ENCODE data around the gene MEGF9. TPM values are rescaled to one million over a fixed set of nuclear protein-coding genes. Genes with fewer than 3 reads are reported as not detected.

MEGF9 gene
- polyA plus RNA-seq, 1 of the 3 experiments (the other 2 are of a cell fraction) = 1.8 TPM

DNA sequence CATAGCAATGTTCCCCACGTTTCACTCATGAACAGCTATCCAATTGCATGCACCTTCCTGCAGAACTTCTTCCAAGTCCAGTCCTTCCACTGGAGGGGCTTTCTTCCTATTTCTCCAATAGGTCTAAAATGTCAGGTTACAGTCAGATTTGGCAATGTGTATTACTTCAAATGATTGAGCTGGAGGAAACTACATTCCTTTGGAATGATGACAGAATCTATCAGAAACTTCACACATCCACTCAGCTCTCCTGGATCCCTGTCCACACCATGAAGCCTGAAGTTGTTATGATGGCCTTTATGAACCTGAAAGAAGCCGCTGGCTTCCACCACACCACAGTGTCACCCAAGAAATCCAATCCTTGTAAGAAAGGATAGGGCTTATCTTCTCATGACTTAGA, 46.7 kb upstream of the MEGF9 start:
- no peaks in the 10 kb centered on the region for H3K9me3 ChIP-seq
- POLR2A ChIA-PET = no interaction called here
- H4K20me1 ChIP-seq (ENCODE audit: insufficient read depth) = no peaks in the 10 kb centered on the region
- CTCF ChIA-PET = interaction anchor here (1.1 to 1.5 kb wide), 2 partner anchors 141 to 299 kb away, joined by 3 to 8 read pairs; no protein-coding TSS in a partner anchor
- H3K9ac ChIP-seq = no peak overlapping the region
- DNase-seq = no peak
- no peak overlapping the region for H3K4me2 ChIP-seq
- peaks cover 21 to 53% of the 10 kb centered on the region in 2 experiments for H3K36me3 ChIP-seq (replicated peaks in 1 of 2; ENCODE audit: control insufficient read depth in 1 of 2, insufficient read depth in 2 of 2, low read length in 1 of 2)
- no peak overlapping the region for H2AFZ ChIP-seq (ENCODE audit: low read depth)
- no peak overlapping the region for H3K27ac ChIP-seq (ENCODE audit: low read depth in 2 of 2, low read length in 1 of 2)
- H3K27me3 ChIP-seq (ENCODE audit: insufficient read depth) = no peaks in the 10 kb centered on the region
- H3K79me2 ChIP-seq (ENCODE audit: insufficient read depth) = no peaks in the 10 kb centered on the region
- peaks cover 23% of the 10 kb centered on the region for H3F3A ChIP-seq (replicated peaks; ENCODE audit: insufficient read depth)
- H3K4me1 ChIP-seq (ENCODE audit: control insufficient read depth in 1 of 2, insufficient read depth in 2 of 2, low read depth in 1 of 2, low read length in 1 of 2) = peaks cover 0 to 8% of the 10 kb centered on the region in 2 experiments; a peak in 1 of 4 replicates
- no peaks in the 10 kb centered on the region for H3K9me2 ChIP-seq
- TF ChIP-seq RFX5 (IDR thresholded peaks at IDR 0.05; ENCODE audit: low read length) (no peak), CHD2 (IDR thresholded peaks at IDR 0.05; ENCODE audit: low read length, partially characterized antibody) (no peak), PBX3 (IDR thresholded peaks at IDR 0.05) (no peak), ELF1 (IDR thresholded peaks at IDR 0.05) (no peak), USF1 (IDR thresholded peaks at IDR 0.05; ENCODE audit: borderline replicate concordance, low read depth) (no peak), RXRA (IDR thresholded peaks at IDR 0.05; ENCODE audit: borderline replicate concordance, low read depth) (no peak), TCF12 (IDR thresholded peaks at IDR 0.05) (no peak), EZH2phosphoT487 (IDR thresholded peaks at IDR 0.05; ENCODE audit: borderline replicate concordance, low read depth) (no peak), SMC3 (IDR thresholded peaks at IDR 0.05; ENCODE audit: low read depth, low read length) (no peak), TAF1 (IDR thresholded peaks at IDR 0.05; ENCODE audit: borderline replicate concordance, low read depth, low read length) (no peak), MXI1 (IDR thresholded peaks at IDR 0.05; ENCODE audit: low read depth, low read length) (no peak), TEAD4 (IDR thresholded peaks at IDR 0.05; ENCODE audit: borderline replicate concordance, insufficient read depth) (no peak), JUND (IDR thresholded peaks at IDR 0.05) (no peak), GABPA (IDR thresholded peaks at IDR 0.05; ENCODE audit: low read depth) (no peak)
- TF ChIP-seq, protein P1, sequence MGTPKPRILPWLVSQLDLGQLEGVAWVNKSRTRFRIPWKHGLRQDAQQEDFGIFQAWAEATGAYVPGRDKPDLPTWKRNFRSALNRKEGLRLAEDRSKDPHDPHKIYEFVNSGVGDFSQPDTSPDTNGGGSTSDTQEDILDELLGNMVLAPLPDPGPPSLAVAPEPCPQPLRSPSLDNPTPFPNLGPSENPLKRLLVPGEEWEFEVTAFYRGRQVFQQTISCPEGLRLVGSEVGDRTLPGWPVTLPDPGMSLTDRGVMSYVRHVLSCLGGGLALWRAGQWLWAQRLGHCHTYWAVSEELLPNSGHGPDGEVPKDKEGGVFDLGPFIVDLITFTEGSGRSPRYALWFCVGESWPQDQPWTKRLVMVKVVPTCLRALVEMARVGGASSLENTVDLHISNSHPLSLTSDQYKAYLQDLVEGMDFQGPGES (IDR thresholded peaks at IDR 0.05; ENCODE audit: low read depth, low read length) = no peak
- TF ChIP-seq, protein P2, sequence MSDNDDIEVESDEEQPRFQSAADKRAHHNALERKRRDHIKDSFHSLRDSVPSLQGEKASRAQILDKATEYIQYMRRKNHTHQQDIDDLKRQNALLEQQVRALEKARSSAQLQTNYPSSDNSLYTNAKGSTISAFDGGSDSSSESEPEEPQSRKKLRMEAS (IDR thresholded peaks at IDR 0.05; ENCODE audit: low read depth) = no peak
- TF ChIP-seq, protein P3, sequence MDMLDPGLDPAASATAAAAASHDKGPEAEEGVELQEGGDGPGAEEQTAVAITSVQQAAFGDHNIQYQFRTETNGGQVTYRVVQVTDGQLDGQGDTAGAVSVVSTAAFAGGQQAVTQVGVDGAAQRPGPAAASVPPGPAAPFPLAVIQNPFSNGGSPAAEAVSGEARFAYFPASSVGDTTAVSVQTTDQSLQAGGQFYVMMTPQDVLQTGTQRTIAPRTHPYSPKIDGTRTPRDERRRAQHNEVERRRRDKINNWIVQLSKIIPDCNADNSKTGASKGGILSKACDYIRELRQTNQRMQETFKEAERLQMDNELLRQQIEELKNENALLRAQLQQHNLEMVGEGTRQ (IDR thresholded peaks at IDR 0.05; ENCODE audit: borderline replicate concordance, low read depth, low read length) = no peak
- 93% methylated on average over 2 of the region's 2 CpGs for WGBS (ENCODE audit: low lambda C conversion rate)
- H3K4me3 ChIP-seq (ENCODE audit: low read depth in 2 of 2, low read length in 1 of 2) = no peak overlapping the region

Measured in SK-N-SH (cell line).